Hypothalamus (tissue), 51 donors: Measurements from ENCODE around the gene CDK5R2.
"Not testable (repeated sequence)": the region's sequence is repeated elsewhere in the genome, so short reads cannot be mapped to it uniquely, and the experiment has no call there.

Experiments
- DNase-seq, 51 donors: peaks; one replicate each; lab custom pipeline; 2025; lab: John Stamatoyannopoulos, UW

Gene CDK5R2

DNA sequence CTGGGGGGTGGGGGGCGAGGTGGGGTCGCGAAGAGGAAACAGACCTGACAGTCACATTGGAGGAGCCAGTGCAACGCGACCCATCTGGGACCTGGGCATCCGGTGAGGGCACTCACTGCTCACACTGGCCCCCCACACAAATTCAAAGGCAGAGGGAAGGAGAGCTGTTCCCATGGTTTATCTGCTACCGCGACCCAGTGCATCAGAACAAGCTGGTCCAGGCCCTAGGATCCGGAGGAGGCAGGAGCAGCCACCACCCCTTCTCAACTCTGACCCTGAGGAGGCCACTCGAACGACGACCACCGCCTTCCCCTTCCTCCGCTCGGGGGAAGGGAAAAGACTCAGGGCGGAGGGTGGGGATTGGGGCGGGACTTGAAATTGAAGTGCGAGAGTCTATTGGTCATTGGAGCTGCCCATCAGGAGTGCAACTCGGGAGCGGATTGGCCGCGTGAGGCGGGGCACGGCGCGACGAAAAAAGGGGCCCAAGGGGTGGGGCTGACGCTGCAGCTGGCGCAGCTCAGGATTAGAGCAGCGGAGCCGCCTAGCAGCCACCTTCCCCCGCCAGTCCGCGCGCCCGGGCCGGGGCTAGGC, at the start of gene CDK5R2:
TSS of gene CDK5R2 (plus strand) at position 526 of the 591 bp plus-strand sequence. CDS start 155 bp downstream, outside the sequence.
- peak in 47 of 51 donors; percentile 20 to 89 (median 68) for DNase-seq

DNA sequence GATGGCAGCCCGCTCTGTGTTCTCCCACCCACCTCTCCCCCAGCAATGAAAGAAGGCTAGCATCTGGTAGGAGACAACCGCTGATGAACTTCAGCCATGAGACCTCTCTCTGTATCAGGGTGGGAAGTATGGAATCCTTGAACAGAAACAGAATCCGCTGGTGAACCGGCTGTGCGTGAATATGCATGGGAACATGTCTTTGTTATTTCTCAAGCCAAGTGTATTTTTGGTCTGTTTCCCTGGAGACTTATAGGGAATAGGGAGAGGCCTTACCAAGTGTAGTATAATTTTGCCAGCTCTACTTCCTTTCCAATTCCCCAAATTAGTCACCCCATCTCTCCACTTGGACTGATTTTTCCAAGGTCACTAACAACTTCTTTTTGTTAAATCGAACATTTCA, 48.7 kb upstream of the CDK5R2 start:
- DNase-seq: no peak

DNA sequence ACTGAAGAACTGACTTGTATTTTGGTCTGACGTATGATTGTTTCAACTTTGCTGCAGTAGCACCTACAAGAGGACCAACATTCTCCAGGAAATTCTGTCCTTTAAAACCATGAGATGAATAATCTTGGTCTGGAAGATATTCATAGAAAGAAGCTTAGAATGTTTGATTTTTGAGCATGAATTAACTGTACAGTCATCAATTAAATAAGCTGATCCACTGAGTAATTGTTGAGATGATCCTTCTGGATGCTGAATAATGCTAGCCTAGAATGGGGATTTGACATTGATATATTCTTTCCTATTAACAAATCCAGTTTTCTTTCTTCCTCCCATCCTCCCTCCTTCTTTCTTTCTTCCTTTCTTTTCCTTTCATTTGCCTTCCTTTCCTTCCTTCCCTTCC, 39.0 kb upstream of the CDK5R2 start:
- no peak for DNase-seq

DNA sequence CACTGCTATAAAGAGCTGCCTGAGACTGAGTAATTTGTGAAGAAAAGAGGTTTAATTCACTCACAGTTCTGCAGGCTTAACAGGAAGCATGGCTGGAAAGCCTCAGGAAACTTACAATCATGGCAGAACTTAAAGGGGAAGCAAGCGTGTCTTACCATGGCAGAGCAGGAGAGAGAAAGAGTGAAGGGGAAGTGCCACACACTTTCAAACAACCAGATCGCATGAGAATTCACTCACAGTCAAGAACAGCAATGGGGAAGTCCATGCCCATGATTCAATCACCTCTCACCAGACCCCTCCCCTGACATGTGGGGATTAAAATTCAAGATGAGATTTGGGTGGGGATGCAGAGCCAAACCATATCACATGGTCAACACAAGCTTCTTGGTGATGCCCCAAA, 34.7 kb upstream of the CDK5R2 start:
- no peak for DNase-seq

DNA sequence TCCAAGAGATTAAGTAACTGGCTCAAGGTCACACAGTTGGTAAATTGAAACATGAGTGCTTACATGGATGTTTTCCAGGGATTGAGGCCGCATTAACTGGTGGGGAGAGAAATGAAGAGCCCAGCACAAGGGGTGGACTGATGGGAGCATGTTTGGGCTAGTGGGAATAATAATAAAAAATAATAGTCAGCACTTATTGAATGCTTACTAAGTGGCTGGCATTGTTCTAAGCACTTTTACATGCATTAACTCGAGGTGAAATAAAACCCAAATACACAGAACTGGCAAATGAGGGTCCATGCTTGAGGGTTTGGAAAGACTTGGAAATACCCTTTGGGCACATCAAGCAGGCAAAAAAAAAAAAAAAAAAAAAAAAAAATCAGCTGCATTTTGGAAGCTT, 34.0 kb upstream of the CDK5R2 start:
- no peak for DNase-seq

DNA sequence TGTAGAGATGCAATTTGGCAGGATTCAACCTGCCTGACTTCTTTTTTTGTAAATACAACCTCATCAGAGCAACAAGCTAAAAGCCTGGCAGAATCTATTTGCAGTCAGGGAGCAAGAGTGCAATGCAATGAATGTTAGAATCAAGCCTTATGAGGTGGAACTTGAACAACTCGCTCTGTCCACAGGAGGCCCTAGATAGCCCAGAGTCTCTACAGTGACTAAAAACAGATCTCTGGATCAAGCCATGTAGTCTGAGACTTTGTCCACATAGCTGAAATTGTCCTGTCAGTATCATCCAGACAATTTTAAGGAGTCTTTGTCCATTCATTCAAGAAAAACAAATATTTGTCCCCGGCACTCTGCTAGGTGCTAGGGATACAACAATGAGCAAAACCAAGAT, 32.0 kb upstream of the CDK5R2 start:
- no peak for DNase-seq

DNA sequence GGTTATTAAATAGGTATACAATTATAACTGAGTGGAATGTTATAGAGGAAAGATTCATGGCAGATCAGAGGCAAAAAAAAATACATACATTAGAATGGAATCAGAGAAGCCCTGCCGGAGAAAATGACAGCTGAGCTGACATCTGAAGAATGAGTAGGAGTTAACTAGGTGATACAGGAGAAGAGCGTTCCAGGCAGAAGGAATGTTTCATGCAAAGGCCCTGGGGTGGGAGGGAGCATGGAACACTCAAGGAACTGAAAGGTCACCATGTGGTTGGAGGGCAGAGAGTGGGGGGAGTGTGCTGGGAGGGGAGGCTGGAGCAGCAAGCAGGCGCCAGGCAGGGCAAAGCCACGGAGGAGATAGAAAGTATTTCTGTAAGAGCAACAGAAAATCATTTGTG, 31.6 kb upstream of the CDK5R2 start:
- DNase-seq: no peak

DNA sequence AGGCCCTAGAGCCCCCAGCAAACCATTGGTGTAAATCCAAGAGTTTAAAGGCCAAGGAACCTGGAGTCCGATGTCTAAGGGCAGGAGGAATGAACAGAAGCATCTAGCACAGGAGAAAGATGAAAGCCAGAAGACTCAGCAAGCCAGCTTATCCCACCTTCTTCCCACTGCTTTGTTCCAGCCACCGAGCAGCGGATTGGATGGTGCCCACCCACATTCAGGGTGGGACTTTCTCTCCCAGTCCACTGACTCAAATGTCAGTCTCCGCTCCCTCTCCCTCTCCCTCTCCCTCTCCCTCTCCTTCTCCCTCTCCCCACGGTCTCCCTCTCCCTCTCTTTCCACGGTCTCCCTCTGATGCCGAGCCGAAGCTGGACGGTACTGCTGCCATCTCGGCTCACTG, 29.0 kb upstream of the CDK5R2 start:
- not testable (repeated sequence) for DNase-seq

DNA sequence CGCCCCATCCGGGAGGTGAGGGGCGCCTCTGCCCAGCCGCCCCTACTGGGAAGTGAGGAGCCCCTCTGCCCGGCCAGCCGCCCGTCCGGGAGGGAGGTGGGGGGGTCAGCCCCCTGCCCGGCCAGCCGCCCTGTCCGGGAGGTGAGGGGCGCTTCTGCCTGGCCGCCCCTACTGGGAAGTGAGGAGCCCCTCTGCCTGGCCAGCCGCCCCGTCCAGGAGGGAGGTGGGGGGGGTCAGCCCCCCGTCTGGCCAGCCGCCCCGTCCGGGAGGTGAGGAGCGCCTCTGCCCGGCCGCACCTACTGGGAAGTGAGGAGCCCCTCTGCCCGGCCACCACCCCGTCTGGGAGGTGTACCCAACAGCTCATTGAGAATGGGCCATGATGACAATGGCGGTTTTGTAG, 27.7 kb upstream of the CDK5R2 start:
- not testable (repeated sequence) for DNase-seq

DNA sequence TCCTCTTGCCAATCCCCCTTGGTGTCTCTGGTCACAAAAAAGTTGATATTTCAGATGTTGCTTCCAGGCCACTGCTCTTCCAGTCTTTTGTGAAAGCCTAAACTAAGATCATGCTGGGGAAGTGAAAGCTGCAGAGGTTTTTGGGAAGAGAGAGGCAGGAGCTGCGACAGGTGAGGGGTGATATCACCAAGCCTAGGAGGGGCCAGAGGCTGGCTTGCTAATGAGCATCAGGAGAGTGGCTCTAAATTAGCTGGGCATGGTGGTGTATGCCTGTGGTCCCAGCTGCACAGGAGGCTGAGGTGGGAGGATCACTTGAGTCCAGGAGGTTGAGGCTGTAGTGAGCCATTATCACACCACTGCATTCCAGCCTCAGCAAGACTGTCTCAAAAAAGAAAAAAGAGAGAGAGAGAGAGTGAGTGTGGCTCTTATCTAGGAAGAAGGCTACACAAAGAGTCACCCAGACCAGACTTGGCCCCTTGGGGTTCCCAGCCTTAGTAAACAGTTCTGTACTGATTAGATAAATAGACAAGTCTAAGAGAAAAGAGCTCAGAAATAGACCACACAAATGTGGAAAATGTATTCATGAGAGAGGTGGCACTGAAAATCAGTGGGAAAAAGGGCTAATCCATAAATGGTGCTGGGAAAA, 14.6 kb upstream of the CDK5R2 start:
- DNase-seq: no peak

DNA sequence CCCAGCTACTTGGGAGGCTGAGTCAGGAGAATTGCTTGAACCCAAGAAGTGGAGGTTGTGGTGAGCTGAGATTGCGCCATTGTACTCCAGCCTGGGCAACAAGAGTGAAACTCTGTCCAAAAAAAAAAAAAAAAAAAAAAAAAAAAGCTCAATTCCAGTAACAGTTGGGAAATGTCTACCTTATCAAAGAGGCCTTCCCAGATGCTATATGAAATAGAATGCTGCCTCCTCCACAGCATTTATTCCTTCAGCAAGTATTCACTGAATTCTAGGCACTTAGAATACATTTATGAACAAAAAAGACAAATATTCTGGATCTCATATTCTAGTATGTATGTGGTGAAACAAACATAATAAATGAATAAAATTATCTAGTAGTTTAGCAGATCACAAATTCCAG, 12.8 kb upstream of the CDK5R2 start:
- no peak for DNase-seq

DNA sequence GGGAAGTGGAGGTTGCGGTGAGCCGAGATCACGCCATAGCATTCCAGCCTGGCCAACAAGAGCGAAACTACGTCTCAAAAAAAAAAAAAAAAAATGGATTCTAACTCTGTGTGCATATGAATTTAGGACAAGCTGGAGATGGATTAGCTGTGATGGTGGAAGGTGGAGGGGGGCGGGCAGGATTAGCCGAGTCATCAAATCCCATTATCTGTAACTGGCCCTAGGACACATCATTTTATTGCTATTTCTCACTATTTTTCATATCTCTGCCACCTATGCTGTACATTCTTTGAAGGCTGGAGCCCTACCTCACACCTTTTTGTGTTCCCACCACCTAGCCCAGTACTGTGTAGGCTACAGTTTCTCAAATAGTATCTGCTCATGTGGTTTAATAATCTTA, 7.3 kb upstream of the CDK5R2 start:
- no peak for DNase-seq

DNA sequence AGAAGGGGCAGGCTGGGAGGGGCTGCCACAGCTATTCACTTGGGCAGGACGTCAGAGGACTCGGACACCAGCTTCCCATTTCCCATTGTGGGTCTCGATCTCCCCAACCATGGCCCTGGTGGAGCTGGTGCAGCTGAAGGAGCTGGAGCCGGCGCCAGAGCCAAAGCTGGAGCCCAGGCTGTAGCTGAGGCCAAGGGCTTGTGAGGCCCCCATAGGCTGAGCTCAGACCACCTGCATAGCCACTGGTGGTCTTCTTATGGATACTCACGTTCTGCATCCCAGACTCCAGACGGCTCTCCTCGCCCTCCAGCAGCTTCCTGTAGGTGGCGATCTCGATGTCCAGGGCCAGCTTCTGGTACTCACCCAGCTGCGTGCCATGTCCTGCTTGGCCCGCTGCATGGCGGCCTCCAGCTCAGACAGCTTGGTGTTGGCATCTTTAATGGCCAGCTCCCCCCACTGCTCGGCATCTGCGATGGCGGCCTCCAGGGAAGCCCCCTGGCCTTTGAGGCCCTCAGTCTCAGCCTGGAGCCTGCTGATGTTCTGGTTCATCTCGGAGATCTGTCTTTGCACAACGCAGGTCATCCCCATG, 6.0 kb upstream of the CDK5R2 start:
- DNase-seq: no peak

DNA sequence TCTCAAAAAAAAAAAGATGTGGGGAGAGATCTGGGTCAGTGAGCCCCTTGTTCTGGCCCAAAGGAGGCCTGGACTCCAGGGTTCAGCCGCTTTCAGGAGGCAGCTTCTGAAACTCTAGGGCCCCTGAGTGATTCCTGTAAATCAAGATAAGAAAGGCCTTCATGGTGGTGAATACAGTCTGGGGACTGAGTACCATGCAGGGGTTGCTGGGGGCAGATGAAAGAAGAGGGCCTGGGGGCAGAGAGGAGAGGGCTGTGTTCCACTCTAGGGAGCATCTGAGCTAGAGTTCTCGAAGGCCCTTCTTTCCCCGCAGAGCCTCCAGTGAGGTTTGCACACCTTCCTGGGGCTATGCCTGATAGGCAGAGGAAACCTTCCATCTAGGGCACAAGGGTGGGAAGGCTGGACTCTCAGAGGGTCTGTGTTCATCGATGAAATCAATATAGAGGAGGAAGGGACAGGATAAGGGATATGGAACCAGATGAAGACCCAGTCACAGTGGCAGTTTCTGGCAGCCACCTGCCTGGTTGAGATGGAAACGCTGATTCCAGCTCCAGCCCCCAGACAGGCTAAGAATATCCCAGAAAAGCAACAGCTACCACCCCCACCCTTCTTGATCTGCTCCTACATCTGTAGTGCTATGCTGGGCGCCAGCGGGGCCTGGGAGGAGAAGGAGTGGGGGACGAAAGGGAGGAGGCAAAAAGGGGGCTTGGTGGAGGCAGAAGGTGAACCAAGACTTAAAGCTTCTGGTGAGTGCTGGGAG, 4.7 kb upstream of the CDK5R2 start:
- DNase-seq: peak in 5 of 51 donors; percentile 13 to 72 (median 43)

DNA sequence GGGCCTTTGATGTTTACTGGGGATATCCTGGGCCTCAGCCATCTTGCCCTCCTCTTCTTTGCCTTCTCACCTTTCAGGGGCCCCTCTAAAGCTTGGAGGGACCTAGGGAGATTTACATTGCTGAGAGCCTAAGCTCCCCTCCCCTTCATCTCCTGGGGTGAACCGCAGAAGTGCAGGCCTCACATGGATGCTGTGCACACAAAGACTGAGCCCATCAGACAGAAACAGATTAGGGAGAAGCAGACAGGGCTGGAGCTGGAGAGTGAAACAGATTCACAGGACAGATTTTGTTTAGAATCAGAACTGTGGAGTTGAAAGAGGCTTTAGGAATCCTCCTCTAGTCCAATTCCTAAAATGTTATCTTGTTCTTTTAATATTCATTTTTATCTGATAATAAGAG, 3.4 kb upstream of the CDK5R2 start:
- peak in 1 of 51 donors; percentile 2 for DNase-seq

DNA sequence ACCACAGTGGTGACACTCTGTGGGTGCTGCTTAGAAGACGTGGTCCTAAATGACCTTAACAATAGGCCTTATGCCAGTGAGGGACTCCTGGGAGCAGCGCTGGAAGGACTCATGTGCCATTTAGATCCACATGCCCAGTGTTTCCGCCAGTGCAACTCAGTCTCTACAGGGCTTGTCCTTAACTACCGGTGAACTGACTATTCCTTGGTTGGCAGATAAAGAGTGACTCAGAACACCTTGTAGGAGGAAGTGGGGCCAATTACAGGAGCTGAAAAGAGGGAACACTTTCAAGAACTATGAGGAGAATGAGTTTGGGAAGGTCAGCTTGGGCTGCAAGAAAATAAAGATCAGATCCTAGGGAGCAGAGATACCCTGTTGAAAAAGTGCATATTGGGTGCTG, 1.8 kb upstream of the CDK5R2 start:
- DNase-seq: peak in 1 of 51 donors; percentile 10

DNA sequence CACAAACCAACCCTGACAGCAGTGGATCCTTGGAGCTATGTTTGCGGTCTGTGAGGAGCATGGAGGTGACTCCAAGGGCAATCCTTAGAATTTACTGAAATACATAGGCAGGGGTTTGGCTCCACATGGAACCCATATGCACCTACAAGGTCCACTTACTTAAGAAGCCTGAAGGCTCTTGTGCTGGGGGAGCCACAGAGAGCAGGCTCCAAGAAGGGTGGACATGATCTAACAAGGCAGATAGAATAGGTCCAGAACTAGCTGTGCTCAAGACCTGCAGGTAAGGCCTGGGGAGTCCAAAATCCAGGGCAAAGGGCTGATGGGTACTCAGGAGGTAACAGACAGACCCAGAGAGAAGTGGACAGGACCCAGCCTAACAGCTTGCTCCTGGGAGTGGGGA, 1.2 kb upstream of the CDK5R2 start:
- no peak for DNase-seq

DNA sequence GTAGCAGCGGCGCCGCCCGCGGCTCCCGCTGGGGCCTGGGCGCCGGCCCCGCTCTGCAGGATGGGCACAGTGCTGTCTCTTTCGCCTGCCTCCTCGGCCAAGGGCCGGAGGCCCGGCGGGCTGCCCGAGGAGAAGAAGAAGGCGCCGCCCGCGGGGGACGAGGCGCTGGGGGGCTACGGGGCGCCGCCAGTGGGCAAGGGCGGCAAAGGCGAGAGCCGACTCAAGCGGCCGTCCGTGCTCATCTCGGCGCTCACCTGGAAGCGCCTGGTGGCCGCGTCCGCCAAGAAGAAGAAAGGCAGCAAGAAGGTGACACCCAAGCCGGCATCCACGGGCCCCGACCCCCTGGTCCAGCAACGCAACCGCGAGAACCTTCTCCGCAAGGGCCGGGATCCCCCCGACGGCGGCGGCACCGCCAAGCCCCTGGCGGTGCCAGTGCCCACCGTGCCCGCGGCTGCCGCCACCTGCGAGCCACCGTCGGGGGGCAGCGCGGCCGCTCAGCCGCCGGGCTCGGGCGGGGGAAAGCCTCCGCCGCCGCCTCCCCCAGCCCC, 369 bp downstream of the CDK5R2 start:
- DNase-seq: no peak

DNA sequence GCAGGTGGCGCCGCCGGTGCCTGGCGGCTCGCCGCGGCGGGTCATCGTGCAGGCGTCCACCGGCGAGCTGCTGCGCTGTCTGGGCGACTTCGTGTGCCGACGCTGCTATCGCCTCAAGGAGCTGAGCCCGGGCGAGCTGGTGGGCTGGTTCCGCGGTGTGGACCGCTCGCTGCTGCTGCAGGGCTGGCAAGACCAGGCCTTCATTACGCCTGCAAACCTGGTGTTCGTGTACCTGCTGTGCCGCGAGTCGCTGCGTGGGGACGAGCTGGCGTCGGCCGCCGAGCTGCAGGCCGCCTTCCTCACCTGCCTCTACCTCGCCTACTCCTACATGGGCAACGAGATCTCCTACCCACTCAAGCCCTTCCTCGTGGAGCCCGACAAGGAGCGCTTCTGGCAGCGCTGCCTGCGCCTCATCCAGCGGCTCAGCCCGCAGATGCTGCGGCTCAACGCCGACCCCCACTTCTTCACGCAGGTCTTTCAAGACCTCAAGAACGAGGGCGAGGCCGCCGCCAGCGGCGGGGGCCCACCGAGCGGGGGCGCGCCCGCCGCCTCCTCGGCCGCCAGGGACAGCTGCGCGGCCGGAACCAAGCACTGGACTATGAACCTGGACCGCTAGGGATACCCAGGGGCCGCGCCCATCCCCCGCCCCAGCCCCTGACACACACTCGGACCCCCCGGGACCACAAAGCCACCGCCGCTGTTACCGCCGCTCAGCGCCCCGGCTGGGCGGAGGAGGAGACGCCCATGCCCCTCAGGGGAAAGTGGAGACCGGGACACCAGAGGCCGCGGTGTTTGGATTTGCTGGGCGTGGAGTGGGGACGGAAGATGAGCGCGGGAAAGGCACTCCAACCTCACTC, 1.1 kb downstream of the CDK5R2 start:
- DNase-seq: no peak

DNA sequence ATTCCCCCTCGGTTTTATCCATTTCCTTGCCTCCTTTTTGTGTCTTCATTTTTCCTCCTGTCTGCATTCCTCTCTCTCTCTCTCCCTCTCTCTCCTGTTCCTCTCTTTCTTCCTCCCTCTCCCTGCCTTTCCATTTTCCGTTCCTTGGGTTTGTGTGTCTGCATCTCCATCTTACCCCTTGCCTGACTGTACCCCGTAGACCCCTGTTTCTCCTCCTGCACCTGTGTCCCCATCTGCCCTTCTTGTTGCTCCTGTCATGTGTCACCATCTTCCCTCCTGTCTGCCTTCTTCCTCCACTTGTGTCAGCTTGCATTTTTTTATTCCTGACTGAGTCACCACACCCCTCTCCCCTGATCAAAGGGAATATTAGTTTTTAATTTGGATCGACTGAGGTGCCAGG, 1.8 kb downstream of the CDK5R2 start:
- no peak for DNase-seq
